Measurements from ENCODE around the gene TRIO. TPM values are rescaled to one million over a fixed set of nuclear protein-coding genes. Genes with fewer than 3 reads are reported as not detected.
A peak's percentile ranks its signal among the peaks of the same experiment; 100 is the strongest.

Gene TRIO
- total and polyA plus RNA-seq, 2 experiments from 2014 or later = 18.5 to 78.2 TPM

DNA sequence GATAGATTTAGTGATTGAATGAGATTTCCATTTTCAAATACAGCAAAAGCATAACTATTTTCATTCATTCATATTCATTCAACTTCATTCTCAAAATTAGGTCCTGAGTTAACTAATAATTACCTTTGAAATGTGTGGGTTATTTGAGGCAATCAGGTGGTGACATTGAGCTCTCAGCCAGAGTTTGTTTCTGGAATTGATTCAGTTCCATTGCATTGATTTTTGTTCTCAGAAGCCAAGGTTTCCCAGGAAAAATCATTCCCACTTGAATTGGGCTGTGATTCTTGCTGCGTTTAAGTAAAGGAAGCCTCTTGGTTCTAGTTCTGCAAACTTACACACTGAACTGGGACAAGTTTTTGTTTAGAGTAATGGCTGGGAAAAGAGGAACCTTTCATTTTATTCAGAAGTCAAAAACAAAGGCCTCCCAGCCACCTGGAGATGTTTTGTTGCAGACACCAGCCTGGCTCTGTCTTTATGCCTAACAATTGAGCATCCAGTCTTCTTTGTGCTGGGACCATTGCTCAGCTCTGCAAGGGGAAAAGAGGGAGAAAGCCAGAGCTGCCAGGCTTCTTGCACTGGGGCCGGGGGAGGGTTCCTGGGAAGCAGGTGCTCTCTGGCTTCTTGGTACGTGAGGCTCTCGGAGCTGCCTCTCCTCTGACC is 198.6 kb downstream of the TRIO start:
- no peak overlapping the region for H3K4me2 ChIP-seq
- no peaks in the 10 kb centered on the region for H4K20me1 ChIP-seq (ENCODE audit: insufficient read depth, poor library complexity, severe bottlenecking)
- no peak overlapping the region for H3K4me3 ChIP-seq
- no peak for DNase-seq (ENCODE audit: low spot score)
- no peaks in the 10 kb centered on the region for H3K27me3 ChIP-seq
- no peak overlapping the region for H2AFZ ChIP-seq
- H3K27ac ChIP-seq = peak overlapping the region; percentile 41
- TF ChIP-seq EZH2 (IDR thresholded peaks at IDR 0.05; ENCODE audit: borderline replicate concordance) (no peak), EZH2phosphoT487 (IDR thresholded peaks at IDR 0.05; ENCODE audit: low read depth, severe bottlenecking, unreplicated experiment) (no peak)
- TF ChIP-seq, protein P1, sequence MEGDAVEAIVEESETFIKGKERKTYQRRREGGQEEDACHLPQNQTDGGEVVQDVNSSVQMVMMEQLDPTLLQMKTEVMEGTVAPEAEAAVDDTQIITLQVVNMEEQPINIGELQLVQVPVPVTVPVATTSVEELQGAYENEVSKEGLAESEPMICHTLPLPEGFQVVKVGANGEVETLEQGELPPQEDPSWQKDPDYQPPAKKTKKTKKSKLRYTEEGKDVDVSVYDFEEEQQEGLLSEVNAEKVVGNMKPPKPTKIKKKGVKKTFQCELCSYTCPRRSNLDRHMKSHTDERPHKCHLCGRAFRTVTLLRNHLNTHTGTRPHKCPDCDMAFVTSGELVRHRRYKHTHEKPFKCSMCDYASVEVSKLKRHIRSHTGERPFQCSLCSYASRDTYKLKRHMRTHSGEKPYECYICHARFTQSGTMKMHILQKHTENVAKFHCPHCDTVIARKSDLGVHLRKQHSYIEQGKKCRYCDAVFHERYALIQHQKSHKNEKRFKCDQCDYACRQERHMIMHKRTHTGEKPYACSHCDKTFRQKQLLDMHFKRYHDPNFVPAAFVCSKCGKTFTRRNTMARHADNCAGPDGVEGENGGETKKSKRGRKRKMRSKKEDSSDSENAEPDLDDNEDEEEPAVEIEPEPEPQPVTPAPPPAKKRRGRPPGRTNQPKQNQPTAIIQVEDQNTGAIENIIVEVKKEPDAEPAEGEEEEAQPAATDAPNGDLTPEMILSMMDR (IDR thresholded peaks at IDR 0.05; ENCODE audit: poor library complexity) = no peak
- H3K9me2 ChIP-seq (replicated peaks; ENCODE audit: insufficient read depth) = no peaks in the 10 kb centered on the region
- WGBS (ENCODE audit: low lambda C conversion rate, missing lambda C conversion rate) = 66% methylated on average over 4 of the region's 4 CpGs
- H3K36me3 ChIP-seq (replicated peaks; ENCODE audit: insufficient read depth, low read depth) = no peaks in the 10 kb centered on the region
- H3K4me1 ChIP-seq (ENCODE audit: insufficient read depth) = peaks cover 8% of the 10 kb centered on the region
- no peaks in the 10 kb centered on the region for H3K9me3 ChIP-seq (ENCODE audit: low read depth)
- H3K79me2 ChIP-seq = peaks cover 8% of the 10 kb centered on the region

DNA sequence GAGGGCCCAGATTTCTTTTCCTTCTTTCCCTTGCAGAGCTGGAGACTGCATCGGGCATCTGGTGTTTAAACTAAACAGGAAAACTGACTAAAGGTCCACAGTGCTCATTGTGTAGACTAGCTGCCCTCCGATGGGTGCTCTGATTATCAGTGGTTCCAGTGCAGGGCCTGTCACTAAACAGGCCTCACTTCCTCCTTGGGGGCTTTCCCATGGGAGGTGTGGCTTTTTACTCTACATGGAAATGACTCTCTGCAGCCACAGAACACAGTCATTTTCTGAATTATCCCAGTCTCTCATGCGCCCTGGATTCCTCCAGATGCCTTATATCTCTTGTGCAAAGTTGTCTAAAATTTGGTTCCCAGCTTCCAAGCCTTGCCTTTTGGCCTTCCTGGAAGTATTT is 199.2 kb downstream of the TRIO start:
- Histone ChIP-seq H3K27me3 (no peaks in the 10 kb centered on the region), H3K9me3 (ENCODE audit: low read depth) (no peaks in the 10 kb centered on the region), H3K4me2 (no peak overlapping the region), H3K4me1 (ENCODE audit: insufficient read depth) (peaks cover 8% of the 10 kb centered on the region), H2AFZ (no peak overlapping the region), H3K36me3 (replicated peaks; ENCODE audit: insufficient read depth, low read depth) (no peaks in the 10 kb centered on the region), H3K79me2 (peaks cover 8% of the 10 kb centered on the region), H4K20me1 (ENCODE audit: insufficient read depth, poor library complexity, severe bottlenecking) (no peaks in the 10 kb centered on the region), H3K4me3 (no peak overlapping the region), H3K27ac (peak overlapping the region; percentile 41), H3K9me2 (replicated peaks; ENCODE audit: insufficient read depth) (no peaks in the 10 kb centered on the region)
- TF ChIP-seq EZH2 (IDR thresholded peaks at IDR 0.05; ENCODE audit: borderline replicate concordance) = no peak
- TF ChIP-seq, protein P1 (IDR thresholded peaks at IDR 0.05; ENCODE audit: poor library complexity) = no peak
- no peak for TF ChIP-seq EZH2phosphoT487 (IDR thresholded peaks at IDR 0.05; ENCODE audit: low read depth, severe bottlenecking, unreplicated experiment)
- 64% methylated on average over 3 of the region's 3 CpGs for WGBS (ENCODE audit: low lambda C conversion rate, missing lambda C conversion rate)
- DNase-seq (ENCODE audit: low spot score) = peak; percentile 44

DNA sequence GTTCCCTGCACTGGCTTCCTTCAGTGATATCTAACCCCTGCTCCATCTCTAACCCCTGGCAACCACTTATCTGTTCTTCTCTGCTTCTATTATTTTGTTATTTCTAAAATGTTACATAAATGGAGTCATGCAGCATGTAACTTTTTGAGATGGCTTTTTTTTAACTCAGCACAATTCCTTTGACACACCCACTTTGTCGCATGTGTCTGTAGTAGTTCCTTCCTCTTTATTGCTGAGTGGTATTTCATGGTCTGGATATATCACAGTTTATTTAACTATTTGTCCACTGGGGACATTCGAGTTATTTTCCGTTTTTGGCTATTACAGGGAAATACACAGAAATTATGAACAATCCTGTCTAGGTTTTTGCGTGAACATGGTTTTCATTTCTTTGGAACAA is 200.2 kb downstream of the TRIO start:
- 93% methylated on average over 4 of the region's 4 CpGs for WGBS (ENCODE audit: low lambda C conversion rate, missing lambda C conversion rate)
- no peak overlapping the region for H3K4me2 ChIP-seq
- no peak for DNase-seq (ENCODE audit: low spot score)
- H3K36me3 ChIP-seq (replicated peaks; ENCODE audit: insufficient read depth, low read depth) = no peaks in the 10 kb centered on the region
- no peak overlapping the region for H2AFZ ChIP-seq
- H3K79me2 ChIP-seq = peaks cover 8% of the 10 kb centered on the region
- H3K4me1 ChIP-seq (ENCODE audit: insufficient read depth) = peaks cover 8% of the 10 kb centered on the region
- TF ChIP-seq EZH2 (IDR thresholded peaks at IDR 0.05; ENCODE audit: borderline replicate concordance) = no peak
- TF ChIP-seq, protein P1 (IDR thresholded peaks at IDR 0.05; ENCODE audit: poor library complexity) = no peak
- no peak for TF ChIP-seq EZH2phosphoT487 (IDR thresholded peaks at IDR 0.05; ENCODE audit: low read depth, severe bottlenecking, unreplicated experiment)
- no peak overlapping the region for H3K27ac ChIP-seq
- H3K27me3 ChIP-seq = no peaks in the 10 kb centered on the region
- no peaks in the 10 kb centered on the region for H4K20me1 ChIP-seq (ENCODE audit: insufficient read depth, poor library complexity, severe bottlenecking)
- H3K9me2 ChIP-seq (replicated peaks; ENCODE audit: insufficient read depth) = no peaks in the 10 kb centered on the region
- no peak overlapping the region for H3K4me3 ChIP-seq
- H3K9me3 ChIP-seq (ENCODE audit: low read depth) = no peaks in the 10 kb centered on the region
